Effector CD8-positive, alpha-beta T cell (primary cell): Measurements from ENCODE around the gene LRRC8C.
A peak's percentile ranks its signal among the peaks of the same experiment; 100 is the strongest.
"Not testable (repeated sequence)": the region's sequence is repeated elsewhere in the genome, so short reads cannot be mapped to it uniquely, and the experiment has no call there.

ENCODE experiments used
- DNase-seq: peaks from one replicate; lab custom pipeline; 2025; lab: John Stamatoyannopoulos, UW

LRRC8C gene

DNA sequence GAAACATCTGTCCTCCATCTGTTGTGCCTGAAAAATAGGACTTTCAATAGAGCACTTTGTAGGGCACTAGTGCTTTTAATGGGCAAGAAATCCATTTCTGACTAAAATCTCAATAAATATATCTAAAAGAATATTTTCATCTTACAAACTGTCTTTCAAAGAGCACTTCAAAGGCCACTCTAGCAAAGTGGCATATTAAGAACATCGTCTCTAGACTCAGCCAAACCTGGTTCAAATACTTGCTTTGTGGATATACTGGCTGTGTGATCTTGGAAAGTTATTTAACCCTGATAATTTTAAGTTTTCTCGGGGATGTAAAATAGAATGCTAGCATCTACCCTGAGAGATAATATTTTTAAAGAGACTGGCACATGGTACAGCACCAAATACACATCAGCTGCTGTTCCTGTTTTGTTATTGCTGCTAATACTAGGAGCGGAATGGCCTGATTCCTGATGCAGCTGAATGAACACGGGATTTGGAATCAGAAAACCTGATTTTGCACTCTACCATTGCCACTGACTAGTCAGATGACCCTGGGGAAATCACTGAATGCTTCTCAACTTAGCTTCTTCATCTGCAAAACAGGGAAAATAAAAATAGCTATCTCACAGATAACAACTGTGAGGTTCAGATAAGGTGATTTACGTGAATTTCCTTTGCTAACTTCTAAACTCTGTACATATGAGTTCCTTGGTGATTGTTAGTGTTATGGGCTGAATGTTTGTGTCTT is 25.2 kb upstream of the LRRC8C start:
- DNase-seq = no peak

DNA sequence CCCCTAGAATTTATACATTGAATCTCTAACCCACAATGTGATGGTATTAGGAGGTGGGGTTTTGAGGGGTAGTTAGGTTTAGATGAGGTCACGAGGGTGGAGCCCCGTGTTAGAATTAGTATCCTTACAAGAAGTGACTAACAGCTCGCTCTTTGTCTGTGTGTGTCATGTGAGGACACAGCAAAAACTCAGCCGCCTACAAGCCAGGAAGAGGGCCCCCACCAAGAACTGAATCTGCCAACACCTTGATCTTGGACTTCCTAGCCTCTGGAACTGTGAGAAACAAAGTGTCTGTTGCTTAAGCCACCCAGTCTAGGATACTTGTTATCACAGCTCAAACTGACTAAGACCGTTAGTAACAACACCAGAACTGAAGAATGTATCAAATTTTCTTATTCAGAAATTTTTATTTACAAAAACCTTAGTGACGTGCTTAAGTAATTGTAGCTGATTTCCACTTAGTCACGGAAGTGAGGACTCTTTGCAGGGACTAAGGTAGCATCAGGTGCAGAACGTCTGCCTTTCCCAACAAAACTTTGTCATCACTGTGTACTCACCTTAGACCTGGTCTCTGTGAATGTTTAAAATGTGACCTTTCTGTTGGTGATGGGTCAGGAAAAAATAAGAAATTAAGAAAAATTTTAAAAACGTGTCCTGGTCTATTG is 24.5 kb upstream of the LRRC8C start:
- DNase-seq = no peak

DNA sequence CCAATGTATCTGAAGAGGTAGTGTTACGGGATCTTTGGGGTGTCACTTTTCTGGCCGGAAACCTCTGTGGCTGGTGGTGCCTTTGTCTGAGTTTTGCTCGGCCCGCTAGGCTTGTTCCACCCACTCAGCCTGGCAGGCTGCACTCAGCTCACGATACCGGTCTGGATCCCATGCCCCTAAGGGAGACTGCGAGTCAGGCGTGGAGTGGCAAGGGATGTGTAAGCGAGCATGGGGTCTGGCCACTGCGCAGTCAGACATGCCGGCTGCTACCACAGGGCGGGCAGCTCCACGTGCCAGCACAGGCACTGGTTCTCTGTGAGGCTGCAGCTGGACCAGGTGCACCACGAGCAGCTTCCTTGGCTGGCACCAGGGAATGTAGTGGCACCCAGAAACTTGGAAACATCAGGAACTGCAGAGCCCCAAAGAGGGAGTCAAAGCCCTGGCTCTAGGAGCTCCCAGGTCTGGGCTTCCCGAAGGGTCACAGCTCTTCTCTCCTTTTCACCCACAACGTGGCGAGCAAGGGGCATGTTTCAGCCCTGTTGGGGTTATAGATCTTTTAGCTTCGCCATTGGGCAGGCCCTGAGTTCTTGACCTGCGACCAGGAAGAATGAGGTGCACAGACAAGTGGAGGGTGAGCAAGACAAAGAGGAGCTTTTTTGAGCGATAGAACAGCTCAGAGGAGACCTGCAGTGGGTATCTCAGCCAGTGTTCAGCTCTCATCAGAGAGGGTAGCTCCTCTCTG is 23.8 kb upstream of the LRRC8C start:
- DNase-seq = no peak

DNA sequence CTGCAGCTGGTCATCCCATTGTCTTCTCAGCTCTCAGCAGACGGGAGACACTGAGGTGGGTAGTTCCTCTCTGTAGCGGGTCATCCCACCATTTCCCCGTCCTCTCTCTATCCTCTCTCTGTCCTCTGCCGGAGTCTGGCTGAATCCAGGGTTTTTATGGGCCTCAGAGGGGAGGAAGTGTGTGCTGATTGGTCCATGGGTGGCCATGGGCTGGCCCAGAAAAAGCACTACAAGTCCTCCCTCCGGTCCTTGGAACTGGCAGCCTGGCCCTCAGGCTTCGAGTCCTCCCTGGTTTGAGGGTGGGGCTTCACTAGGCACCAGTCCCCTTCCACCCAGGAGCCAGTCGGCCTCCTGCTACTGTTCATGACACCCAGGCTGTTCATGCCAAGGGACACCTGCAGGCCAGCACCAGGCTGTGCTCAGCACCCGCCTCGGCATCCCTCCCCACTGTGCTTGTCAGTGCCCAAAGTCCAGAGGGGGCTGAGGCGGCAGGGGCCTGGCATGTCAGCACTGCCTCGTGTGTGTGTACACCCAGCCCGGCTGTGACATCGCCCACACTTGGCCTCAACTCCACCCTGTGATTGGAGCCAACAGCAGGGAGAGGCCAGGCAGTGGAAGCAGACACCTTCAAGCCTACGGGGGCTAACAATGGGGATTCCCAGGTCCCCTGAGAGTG is 23.0 kb upstream of the LRRC8C start:
- DNase-seq = no peak

DNA sequence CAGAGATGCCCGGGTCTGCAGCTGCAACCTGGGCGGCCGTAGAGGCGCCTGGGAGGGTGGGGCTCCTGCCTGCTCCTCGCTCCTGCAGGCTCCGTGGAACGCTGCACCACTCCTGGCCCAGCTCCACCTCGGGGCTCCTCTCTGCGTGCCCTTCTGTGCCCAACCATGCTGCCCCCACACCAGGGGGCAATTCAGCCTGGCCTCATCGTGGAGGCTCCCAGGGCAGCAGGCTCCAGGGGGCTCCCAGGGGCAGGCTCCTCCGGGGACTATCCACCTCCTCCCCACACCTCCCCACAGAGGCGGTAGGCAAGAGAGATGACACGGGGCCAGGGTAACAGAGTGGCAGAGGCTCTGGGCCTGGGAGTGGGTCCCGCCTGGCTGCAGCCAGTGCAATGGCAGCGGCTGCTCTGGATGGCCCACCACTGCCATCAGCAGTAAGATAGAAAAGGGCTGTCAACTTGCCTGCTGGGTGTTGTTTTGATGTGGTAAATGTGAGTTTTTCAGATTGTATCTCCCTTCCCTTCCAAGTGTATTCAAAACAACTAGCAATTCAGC is 22.4 kb upstream of the LRRC8C start:
- DNase-seq = no peak

DNA sequence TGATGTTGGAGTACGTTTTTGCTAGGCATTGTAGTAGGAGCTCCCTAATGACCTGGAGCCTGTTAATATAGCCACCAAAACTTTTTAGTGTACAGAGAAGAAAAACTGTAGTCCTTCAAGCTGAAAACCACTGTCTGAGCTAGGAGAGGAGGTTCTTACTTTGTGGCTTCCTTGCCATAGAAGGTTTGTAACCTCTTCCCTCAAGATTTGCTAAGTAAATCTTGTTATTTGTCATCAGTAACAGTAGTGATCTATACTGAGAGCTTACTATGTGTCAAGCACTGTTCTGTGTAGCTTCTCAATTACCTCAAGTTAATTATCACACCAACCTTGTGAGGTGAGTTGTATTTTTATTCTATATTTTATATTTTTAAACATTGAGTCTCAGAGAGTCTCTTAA is 21.2 kb upstream of the LRRC8C start:
- DNase-seq = no peak

DNA sequence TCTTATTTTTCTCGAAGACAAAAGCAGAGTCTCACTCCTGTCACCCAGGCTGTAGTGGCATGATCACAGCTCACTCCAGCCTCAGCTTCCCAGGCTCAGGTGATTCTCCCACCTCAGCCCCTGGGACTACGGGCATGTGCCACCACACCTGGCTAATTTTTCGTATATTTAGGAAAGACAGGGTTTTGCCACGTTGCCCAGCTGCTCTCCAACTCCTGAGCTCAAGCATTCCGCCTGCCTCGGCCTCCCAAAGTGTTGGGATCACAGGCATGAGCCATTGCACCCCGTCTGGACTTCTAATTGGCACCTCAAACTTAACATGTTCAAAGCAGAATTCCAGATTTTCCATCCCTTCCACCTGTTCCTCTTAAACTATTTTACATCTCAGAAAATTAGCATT is 19.0 kb upstream of the LRRC8C start:
- DNase-seq = no peak

DNA sequence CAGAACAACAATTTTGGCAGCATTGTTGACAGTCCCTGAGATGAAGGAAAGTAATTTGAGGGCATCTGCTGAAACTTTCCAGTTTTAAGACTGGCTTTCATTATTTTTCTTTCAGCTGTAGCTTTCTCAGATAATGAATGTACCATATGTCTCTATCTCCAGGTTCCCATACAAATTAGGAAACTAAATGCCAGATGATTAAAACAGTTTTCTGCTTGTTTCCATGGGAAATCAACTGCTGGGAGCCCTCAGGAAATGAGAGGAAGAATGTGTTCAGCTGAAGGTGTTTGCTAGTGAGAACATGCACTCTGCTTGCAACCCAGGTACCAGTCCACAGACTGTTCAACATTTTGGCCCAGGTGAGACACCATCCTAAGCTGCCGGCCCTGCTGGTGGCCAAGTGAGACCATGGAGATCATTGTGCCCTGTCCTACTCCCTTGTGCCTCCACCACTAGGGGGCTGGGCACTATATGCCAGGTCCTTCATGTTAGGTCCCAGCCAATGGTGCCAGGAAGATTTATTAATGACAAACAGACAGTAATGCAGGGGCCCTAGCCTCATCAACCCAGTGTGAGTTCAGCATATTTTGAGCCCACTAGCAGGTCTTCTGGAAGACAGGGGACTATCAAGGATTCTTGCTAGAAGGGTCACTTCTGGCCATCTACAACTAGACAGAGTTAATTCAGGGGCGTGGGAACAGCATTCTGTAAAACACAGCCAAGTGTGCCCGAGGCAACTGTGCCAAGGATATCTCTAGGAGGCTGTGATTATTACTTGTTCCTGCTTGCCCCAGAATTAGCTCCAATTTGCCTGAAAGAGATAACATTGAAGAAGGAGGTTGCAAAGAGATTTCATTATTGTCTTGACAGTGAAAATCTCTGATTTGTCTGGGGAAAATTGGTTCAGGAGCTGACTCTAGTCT is 17.0 kb upstream of the LRRC8C start:
- no peak for DNase-seq

DNA sequence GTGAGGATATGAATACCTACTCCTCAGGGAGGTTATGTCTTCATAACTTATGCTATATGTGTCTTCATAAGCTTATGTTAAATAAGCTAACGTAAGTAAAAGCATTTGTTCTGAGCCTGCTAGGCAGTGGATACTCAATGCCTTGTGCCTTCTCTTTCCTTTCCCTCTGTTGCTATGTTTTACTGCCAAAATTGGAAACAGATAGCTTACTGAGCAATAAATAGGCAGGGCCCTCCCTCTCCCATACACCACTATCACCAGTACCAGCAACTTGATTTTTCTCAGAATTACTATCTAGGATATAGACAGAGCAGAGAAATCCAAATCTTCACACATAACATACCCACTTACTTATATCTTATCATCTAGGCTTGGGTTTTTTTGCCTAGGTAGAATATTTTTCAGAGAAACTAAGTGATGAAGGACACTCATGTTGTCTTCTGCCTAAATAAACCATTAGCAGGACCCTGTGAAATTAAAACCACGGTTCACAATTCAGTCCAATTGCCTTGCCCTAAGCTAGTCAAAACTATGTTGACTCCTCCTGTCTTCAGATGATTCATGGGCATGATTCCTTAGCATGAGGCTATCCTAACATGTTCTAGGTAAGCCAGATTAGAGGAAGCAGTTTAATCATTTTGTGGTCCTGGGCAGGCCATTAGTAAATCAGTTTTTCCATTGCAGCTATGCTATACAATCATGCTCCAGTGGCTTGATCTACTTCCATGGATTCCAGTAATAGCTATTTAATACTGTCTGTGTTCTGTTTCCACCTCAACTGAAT is 15.9 kb upstream of the LRRC8C start:
- DNase-seq = no peak

DNA sequence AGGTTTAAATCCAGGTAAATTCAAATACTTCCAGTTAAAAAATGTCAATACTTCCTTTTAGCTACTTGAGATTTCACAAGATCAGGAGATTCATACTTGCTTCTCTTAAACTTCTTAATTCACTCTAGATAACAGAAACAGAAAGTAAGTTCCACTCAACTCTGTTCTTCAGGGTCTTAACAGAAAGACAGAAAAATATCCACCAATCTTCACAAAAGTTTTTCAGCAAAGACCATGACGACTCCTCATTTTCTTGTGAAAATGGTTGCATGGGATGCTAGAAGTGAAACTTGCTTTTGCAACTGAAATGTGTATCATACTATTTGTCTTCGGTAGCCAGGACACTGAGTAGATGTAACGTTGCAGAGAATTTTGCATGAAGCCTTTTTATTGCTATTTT is 12.3 kb upstream of the LRRC8C start:
- no peak for DNase-seq

DNA sequence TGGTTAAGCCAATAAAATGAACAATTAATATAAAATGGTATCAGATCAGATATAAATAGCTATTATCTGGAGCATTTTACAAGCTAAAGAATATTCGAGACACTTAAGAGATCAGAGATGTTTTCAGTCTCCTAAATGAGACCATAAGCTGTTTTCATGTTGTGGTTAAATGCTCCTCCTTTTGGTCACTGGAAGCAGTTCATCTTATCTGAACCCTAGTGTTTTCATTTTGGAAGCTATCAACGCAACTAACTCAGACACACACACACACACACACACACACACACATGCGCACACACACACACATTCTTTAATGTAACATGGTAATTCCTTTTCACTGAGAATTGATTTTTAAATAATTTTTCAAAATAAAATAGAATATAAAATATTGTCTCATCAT is 10.0 kb upstream of the LRRC8C start:
- no peak for DNase-seq

DNA sequence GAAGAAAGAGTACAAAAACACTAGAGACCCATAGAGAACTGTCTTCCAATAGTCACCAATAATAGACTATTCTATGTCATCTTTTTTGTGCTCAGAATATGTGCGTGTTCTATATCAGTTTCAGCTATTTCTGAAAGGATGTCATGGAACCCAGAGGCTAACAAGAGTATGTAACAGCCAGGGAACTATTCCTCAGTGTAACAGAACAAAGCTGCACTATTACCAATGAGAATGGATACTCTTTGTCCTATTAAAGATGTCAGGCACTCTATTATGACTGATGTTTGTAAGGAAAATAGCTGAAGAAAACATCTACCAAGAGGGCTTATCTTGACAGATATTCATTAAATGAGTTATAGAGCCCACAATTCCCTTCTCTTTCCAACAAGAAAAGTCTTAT is 8.6 kb upstream of the LRRC8C start:
- no peak for DNase-seq

DNA sequence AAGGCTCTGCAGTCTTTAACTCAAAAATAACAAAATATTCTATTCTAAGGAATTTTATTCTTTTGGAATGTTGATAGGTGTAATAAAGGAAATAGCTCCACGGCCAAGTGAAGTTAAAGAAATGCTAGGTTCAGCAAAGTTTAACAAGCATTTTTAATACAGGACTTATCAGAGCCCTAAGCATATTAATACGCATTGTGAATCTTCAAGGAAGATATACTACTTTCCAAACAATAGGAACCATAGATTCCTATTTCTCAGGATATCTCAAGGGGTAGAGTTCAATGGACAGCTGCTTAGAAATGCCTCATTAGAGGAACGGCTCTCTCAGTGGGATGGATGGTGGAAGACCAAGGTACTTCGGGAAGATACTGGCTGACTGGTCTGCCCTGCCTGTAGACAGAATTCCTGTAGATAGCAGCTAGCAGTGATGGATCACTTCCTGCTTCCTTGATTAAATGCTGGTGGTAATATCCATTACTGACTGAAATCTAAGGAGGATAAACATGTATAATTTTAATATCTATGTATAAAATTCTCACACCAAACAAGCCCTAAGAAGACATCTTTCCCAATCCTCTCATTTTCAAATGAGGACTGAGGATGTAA is 8.1 kb upstream of the LRRC8C start:
- DNase-seq = no peak

DNA sequence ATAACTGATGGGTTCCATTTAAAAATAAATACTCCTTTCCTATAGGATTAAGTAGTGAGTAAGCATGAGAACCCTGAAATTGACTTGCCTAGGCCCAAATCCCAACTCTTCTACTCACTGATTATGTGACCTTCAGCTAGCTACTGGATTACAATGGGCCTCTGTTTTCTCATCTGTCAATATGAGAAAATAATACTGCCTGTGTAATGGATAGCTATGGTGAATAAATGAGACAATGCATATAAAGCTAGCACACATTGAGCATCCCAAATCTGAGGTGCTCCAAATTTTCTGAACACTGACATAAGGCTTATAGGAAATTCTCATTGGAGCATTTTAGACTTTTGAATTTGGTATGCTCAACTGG is 5.3 kb upstream of the LRRC8C start:
- no peak for DNase-seq

DNA sequence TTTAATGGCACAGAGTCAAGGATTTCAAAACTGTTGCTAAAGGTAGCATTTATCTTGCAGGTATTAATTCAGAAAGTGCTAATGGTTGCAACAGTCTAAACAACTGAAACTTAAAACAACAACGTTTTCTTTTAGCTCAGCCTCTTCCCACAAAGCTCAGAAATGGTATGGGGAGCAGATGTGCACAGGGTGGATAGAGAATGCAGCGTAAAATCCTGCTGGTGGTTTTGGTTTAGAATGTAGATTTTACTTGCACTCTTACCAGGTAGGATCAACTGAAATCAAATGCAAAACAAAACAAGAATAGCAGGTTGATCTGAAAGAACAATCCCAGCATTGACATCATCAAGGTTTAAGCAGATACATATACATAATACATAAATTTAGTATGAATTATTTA is 3.8 kb upstream of the LRRC8C start:
- no peak for DNase-seq

DNA sequence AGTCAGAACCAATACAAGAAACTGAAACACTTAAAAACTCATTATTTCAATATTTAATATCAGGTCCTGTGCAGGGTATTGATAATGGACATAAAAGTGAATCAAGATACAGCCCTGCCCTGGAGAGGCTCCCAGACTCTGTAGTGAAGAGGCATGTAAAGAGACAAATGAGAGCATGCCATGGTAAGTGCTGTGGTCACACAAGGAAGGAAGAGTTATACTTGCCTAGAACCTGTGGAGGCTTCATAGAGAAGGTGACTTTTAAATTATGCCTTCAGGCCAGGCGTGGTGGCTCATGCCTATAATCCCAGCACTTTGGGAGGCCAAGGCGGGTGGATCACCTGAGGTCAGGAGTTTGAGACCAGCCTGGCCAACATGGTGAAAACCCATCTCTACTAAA is 3.3 kb upstream of the LRRC8C start:
- DNase-seq = not testable (repeated sequence)

DNA sequence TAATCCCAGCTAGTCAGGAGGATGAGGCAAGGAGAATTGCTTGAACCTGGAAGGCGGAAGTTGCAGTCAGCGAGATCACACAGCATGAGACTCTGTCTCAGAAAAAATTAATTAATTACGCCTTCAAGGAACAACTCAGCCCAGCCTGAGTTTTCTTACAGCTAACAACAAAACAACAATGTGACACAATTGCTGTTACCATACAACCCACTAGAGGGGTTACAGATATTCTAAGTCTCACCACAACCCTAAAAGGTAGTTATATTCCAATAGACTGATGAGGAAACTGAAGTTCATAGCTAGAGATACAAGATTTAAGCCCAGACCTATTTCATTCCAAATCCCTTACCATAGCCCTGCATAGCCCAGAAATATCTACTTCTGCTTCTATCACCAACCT is 2.9 kb upstream of the LRRC8C start:
- no peak for DNase-seq

DNA sequence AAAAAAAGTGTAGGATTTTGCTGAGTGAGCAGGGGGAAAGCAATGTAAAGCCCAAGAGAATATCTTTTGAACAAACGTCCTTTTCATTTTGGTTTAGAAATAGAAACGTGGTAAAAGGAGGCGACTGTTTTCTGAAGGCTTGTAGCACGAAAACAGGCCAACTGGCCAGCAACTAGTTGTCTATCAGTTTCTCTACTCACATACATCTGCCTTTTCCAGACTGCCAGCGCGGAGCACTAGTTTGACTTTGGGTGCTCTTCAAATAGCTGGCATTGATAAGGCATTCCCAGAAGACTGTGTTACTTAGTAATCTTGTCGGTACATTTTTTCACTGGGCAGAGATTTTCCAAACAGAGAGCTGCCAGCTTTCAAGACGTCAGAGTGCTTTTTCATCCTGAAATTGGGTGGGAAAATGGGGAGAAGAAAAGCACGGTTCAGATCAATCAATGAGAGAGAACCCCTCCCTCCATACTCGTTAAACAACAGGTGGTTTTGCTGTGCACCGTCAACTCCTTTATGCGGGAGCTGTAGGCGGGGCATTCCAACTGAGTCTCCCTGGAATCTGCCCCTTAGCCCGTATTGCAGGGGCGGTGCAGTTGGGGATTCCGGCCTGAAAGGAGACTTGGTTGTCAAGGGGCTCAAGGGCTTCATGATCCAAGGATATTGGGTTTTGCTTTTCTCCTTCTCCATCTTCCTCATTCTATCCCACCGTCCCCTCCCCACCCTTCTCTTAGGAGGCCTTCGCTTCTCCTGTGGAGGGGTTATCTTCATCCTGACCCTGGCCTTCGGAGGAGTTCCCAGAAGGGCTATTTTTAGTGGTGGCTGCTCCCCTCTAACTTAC is 884 bp upstream of the LRRC8C start:
- no peak for DNase-seq

DNA sequence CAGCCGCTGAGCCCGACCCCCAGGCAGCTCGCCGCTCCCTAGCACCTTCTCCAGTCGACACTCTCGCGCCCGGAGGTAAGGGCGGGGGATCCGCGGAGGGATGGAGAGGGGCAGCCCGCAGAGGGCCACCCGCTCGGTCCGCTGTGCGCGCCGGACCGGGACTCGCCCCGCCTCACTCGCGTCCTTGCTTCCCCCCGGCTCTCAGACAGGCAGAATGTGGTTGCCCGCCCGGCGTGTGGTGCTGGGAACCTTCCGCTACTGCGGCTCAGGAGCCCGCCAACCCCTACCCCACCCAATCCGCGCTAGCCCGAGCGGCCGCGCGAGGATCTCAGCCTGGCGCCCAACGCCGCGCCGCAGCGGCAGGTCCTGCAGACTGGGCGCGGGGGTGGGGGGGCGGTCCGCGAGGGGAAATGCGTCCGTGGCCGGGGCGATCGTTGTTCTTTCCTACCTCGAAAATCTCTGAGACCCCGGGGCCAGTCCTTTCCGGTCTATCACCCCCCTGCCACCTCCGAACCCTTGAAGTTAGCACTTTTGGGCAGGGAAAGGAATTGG is 404 bp downstream of the LRRC8C start:
- DNase-seq = peak; percentile 26
